ENCODE data around the gene OSBPL3. TPM values are rescaled to one million over a fixed set of nuclear protein-coding genes. Genes with fewer than 3 reads are reported as not detected.
A peak's percentile ranks its signal among the peaks of the same experiment; 100 is the strongest.

Gene OSBPL3
- total RNA-seq, 1 donor: 30.8 TPM

- Histone ChIP-seq H3K79me2 (ENCODE audit: insufficient read depth, low read length) (no peaks in the 10 kb centered on the region), H3K27ac (ENCODE audit: low read depth, low read length) (peak overlapping the region; percentile 80), H3K27me3 (ENCODE audit: insufficient read depth, low read length) (no peaks in the 10 kb centered on the region), H2AFZ (ENCODE audit: low read length) (no peak overlapping the region), H3K36me3 (ENCODE audit: insufficient read depth, low read length) (no peaks in the 10 kb centered on the region), H3K9me3 (ENCODE audit: low read depth, low read length) (no peaks in the 10 kb centered on the region), H3K4me1 (ENCODE audit: insufficient read depth, low read length) (peaks cover 25% of the 10 kb centered on the region), H3K4me2 (ENCODE audit: insufficient read depth, low read length) (no peak overlapping the region), H4K20me1 (ENCODE audit: insufficient read depth, low read length) (no peaks in the 10 kb centered on the region), H3K4me3 (ENCODE audit: insufficient read depth, low read length) (no peak overlapping the region)
- TF ChIP-seq, protein P1, sequence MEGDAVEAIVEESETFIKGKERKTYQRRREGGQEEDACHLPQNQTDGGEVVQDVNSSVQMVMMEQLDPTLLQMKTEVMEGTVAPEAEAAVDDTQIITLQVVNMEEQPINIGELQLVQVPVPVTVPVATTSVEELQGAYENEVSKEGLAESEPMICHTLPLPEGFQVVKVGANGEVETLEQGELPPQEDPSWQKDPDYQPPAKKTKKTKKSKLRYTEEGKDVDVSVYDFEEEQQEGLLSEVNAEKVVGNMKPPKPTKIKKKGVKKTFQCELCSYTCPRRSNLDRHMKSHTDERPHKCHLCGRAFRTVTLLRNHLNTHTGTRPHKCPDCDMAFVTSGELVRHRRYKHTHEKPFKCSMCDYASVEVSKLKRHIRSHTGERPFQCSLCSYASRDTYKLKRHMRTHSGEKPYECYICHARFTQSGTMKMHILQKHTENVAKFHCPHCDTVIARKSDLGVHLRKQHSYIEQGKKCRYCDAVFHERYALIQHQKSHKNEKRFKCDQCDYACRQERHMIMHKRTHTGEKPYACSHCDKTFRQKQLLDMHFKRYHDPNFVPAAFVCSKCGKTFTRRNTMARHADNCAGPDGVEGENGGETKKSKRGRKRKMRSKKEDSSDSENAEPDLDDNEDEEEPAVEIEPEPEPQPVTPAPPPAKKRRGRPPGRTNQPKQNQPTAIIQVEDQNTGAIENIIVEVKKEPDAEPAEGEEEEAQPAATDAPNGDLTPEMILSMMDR (IDR thresholded peaks at IDR 0.05; ENCODE audit: extremely low read depth, low read depth, low read length): no peak
- DNase-seq (ENCODE audit: insufficient read length, low spot score, missing footprints): no peak
Observed at GRCh38 chr7:24777806-24778205, 202.2 kb downstream of the OSBPL3 start.

GRCh38 chr7:24773646-24774045, 206.3 kb downstream of the OSBPL3 start:
- TF ChIP-seq, protein P1 (IDR thresholded peaks at IDR 0.05; ENCODE audit: extremely low read depth, low read depth, low read length): no peak
- Histone ChIP-seq H3K9me3 (ENCODE audit: low read depth, low read length) (no peaks in the 10 kb centered on the region), H3K36me3 (ENCODE audit: insufficient read depth, low read length) (no peaks in the 10 kb centered on the region), H2AFZ (ENCODE audit: low read length) (no peak overlapping the region), H3K4me3 (ENCODE audit: insufficient read depth, low read length) (no peak overlapping the region), H3K4me1 (ENCODE audit: insufficient read depth, low read length) (peaks cover 13% of the 10 kb centered on the region), H3K27ac (ENCODE audit: low read depth, low read length) (no peak overlapping the region), H3K27me3 (ENCODE audit: insufficient read depth, low read length) (no peaks in the 10 kb centered on the region), H3K79me2 (ENCODE audit: insufficient read depth, low read length) (no peaks in the 10 kb centered on the region), H4K20me1 (ENCODE audit: insufficient read depth, low read length) (no peaks in the 10 kb centered on the region), H3K4me2 (ENCODE audit: insufficient read depth, low read length) (no peak overlapping the region)
- DNase-seq (ENCODE audit: insufficient read length, low spot score, missing footprints): no peak

DNA sequence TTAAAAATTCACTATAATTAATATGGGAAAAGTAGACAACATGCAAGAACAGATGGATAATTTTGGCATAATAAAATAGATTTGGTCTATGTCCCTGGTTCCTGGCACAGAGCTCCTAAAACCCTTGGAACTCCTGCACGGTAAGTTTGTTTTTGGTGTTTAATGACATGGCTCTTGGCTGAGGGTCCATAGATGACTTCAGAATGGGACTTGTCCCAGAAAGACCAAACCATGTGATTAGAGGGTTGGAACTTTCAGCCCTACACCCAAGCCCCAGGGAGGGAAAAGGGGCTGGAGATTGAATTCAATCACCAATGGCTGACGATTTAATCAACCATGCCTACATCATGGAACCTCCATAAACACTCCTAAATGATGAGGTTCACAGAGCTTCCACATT, 210.1 kb downstream of the OSBPL3 start:
- DNase-seq (ENCODE audit: insufficient read length, low spot score, missing footprints): no peak
- Histone ChIP-seq H3K9me3 (ENCODE audit: low read depth, low read length) (no peaks in the 10 kb centered on the region), H3K27me3 (ENCODE audit: insufficient read depth, low read length) (no peaks in the 10 kb centered on the region), H3K4me2 (ENCODE audit: insufficient read depth, low read length) (no peak overlapping the region), H3K4me3 (ENCODE audit: insufficient read depth, low read length) (no peak overlapping the region), H3K27ac (ENCODE audit: low read depth, low read length) (no peak overlapping the region), H4K20me1 (ENCODE audit: insufficient read depth, low read length) (no peaks in the 10 kb centered on the region), H3K79me2 (ENCODE audit: insufficient read depth, low read length) (no peaks in the 10 kb centered on the region), H3K36me3 (ENCODE audit: insufficient read depth, low read length) (no peaks in the 10 kb centered on the region), H2AFZ (ENCODE audit: low read length) (no peak overlapping the region), H3K4me1 (ENCODE audit: insufficient read depth, low read length) (peaks cover 3% of the 10 kb centered on the region)
- TF ChIP-seq, protein P1 (IDR thresholded peaks at IDR 0.05; ENCODE audit: extremely low read depth, low read depth, low read length): no peak

DNA sequence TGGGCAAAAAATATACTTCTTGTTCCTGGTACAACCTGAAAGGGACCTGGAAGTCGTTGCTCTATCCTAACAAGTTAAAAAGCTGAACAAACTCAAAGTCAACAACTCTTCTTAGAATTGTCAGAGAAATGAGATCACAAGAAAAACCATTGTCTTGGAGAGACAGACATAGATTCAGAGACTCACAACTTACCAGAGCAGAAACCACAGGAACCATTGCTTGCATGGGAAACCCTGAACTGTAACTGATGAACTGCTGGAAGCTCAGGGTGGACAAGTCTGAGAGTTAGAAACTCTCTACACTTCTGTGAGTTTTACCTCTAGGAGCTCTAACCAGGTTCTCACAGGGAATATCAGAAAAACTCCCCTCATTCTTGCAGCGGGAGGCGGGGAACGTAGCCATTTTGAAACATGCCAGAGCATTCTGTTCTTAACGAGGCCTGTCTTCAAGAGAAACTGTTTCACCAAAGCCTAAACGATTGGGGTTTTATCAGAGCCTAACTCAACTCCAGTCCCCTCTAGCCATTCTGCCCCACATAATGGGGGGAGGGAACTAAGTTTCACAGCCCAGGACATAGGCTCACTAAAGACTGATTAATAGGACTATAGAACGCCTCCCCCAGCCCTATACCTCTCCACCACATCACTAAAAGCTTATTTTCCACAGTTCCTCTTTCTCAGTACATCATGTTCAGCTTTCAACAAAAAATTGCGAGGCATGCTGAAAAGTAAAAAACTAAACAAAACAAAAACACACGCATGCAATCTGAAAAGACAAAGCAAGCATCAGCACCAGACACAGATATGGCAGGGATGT, 210.8 kb downstream of the OSBPL3 start:
- no peaks in the 10 kb centered on the region for H3K36me3 ChIP-seq (ENCODE audit: insufficient read depth, low read length)
- H3K4me1 ChIP-seq (ENCODE audit: insufficient read depth, low read length): no peaks in the 10 kb centered on the region
- H3K4me2 ChIP-seq (ENCODE audit: insufficient read depth, low read length): no peak overlapping the region
- H4K20me1 ChIP-seq (ENCODE audit: insufficient read depth, low read length): no peaks in the 10 kb centered on the region
- H3K4me3 ChIP-seq (ENCODE audit: insufficient read depth, low read length): no peak overlapping the region
- H3K9me3 ChIP-seq (ENCODE audit: low read depth, low read length): no peaks in the 10 kb centered on the region
- no peak overlapping the region for H2AFZ ChIP-seq (ENCODE audit: low read length)
- DNase-seq (ENCODE audit: insufficient read length, low spot score, missing footprints): no peak
- H3K27me3 ChIP-seq (ENCODE audit: insufficient read depth, low read length): no peaks in the 10 kb centered on the region
- no peaks in the 10 kb centered on the region for H3K79me2 ChIP-seq (ENCODE audit: insufficient read depth, low read length)
- H3K27ac ChIP-seq (ENCODE audit: low read depth, low read length): no peak overlapping the region
- TF ChIP-seq, protein P1 (IDR thresholded peaks at IDR 0.05; ENCODE audit: extremely low read depth, low read depth, low read length): no peak
